Measurements from ENCODE around the gene ARHGAP4.

GRCh38 chrX:153886915-153887314 lies 39.1 kb downstream of the ARHGAP4 start:
- no peak for TF ChIP-seq POLR2AphosphoS5 (IDR thresholded peaks at IDR 0.05; ENCODE audit: insufficient read depth, low read depth, low read length)
- TF ChIP-seq CTCF (IDR thresholded peaks at IDR 0.05; ENCODE audit: extremely low read depth in 1 of 2, insufficient read depth in 1 of 2, low read depth in 1 of 2, low read length in 2 of 2): no peak
- no peak for TF ChIP-seq EZH2 (IDR thresholded peaks at IDR 0.05; ENCODE audit: borderline replicate concordance, low read depth, low read length, severe bottlenecking)
- TF ChIP-seq POLR2A (IDR thresholded peaks at IDR 0.05; ENCODE audit: low read depth, low read length): no peak
- no peak for TF ChIP-seq JUN (IDR thresholded peaks at IDR 0.05; ENCODE audit: borderline replicate concordance, insufficient read depth, insufficient read length, low read depth)
- TF ChIP-seq MAX (IDR thresholded peaks at IDR 0.05; ENCODE audit: insufficient read depth, insufficient read length): no peak

Measured in endothelial cell of umbilical vein (primary cell).